HT-29 (cell line): Measurements from ENCODE around the gene GADD45A. TPM values are rescaled to one million over a fixed set of nuclear protein-coding genes. Genes with fewer than 3 reads are reported as not detected.
"Not testable (repeated sequence)": the region's sequence is repeated elsewhere in the genome, so short reads cannot be mapped to it uniquely, and the experiment has no call there.

Experiments
- DNase-seq: peaks from one replicate; pipeline ENCODE4 v3.0.0-alpha.2; 2015; ENCODE audit warnings: low spot score
- total RNA-seq: library from RNA; depleted of rRNA; stranded (reverse); fragments of >200 nt; shearing (Covaris generic); gene quantifications from 2 replicates; pipeline ENCODE4 v1.2.3, GENCODE V29; 2014; rRNA removed

The GADD45A gene, protein sequence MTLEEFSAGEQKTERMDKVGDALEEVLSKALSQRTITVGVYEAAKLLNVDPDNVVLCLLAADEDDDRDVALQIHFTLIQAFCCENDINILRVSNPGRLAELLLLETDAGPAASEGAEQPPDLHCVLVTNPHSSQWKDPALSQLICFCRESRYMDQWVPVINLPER
- 121 and 129 TPM in 2 replicates for total RNA-seq

DNA sequence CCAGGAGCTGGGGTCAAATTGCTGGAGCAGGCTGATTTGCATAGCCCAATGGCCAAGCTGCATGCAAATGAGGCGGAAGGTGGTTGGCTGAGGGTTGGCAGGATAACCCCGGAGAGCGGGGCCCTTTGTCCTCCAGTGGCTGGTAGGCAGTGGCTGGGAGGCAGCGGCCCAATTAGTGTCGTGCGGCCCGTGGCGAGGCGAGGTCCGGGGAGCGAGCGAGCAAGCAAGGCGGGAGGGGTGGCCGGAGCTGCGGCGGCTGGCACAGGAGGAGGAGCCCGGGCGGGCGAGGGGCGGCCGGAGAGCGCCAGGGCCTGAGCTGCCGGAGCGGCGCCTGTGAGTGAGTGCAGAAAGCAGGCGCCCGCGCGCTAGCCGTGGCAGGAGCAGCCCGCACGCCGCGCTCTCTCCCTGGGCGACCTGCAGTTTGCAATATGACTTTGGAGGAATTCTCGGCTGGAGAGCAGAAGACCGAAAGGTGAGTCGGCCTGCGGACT is at the start of gene GADD45A:
TSS of gene GADD45A (plus strand) at position 135 of the 491 bp plus-strand sequence. CDS start at position 429, 294 bp downstream.
- peak; percentile 97 for DNase-seq

DNA sequence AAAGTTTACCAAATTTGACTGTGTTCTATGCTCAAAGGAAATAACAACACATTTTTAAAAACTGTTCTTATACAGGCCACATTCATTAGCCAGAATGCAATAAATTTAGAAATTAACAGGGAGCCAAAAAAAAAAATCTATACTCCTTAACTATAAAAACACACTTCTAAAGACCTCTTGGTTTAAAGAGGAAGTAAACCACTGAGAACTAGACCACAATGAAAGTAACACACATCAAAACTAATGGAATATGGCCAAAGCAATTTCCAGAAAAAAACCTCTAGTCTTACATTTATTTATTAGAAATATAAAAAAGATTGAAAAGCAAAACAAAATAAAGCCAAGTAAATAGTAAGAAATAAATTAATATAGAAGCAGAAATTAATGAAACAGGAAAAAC is 48.9 kb upstream of the GADD45A start:
- no peak for DNase-seq

DNA sequence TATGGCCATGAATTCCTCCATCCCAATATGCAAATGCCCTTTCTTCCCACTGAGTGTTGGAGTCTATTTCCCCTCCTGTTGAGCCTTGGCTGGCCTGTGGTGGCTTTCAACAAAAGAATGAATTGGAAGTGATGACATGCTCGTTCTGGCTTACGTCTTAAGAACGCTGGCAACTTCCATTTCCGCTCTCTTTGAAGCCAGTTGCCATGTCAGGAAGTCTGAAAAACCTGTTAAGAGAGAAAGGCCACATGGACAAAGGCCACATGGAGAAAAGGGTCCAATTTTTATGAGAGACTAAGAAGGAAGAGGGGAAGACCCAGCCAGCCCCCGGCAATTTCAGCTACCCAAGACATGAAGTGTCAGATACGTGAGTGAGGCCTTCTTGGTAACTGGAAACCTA is 45.6 kb upstream of the GADD45A start:
- DNase-seq: no peak

DNA sequence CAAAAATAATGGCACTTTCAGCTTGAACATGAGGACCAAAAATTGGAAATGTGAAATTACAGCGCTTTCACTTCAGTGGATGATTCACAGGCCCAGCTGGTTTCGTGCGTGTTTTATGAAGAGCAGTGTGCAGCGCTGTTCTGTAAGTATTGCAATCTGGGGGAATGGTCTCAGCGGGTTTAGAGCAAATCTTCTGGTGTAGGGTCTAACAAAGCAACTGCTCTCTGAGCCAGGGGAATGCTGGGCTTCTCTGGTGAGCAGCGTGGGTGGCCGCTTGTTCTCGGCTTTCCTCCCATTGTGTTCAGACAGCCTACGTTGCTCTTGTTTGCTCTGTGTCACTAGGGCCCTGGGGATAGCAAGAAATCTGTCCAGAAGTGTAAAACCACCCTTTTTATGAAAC is 42.4 kb upstream of the GADD45A start:
- no peak for DNase-seq

DNA sequence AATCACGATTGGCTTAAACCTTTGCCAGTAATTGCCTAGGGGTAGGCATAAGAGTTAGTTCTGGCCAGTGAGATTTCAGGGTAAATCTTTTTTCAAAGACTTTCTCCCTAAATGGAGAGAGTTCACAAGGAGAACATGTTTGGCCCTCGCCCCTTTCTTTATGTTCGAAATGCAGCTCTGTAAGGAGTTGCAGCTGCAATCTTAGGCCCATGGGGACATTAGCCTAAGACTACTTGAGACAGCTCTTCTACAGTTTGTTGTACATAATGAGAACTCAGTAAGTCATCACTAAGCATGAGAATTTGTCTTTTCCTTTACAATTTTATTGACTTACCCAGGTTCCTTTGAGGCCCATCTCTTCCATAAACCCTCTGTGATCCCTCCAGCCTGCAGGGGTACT is 40.4 kb upstream of the GADD45A start:
- DNase-seq: no peak

DNA sequence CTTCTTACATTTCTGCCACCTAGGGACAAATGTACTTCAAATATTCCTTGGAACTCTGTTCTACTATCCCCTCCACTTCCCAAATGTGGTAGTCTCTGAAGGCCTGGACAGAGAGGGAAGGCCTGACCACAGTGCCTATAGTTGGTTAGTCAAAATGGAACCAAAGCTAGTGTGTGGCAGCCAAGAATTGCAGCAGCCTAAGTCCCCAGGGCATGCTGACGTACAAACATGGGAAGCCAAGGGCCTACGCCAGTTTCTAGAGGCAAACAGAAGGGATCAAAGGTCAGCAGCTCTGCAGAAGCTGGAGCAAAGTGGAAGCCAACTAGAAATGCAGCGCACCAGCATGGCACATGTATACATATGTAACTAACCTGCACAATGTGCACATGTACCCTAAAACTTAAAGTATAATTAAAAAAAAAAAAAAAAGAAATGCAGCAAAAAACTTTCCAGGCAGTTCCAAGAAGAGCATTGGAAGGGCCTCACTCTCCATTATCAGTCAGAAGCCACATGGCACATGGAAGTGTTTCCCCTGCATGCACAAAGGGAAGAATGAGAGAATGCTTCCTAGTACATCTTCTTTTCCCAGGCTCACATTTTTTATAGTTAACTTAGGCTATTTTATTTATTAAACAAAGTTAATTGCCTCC is 39.4 kb upstream of the GADD45A start:
- peak; percentile 43 for DNase-seq

DNA sequence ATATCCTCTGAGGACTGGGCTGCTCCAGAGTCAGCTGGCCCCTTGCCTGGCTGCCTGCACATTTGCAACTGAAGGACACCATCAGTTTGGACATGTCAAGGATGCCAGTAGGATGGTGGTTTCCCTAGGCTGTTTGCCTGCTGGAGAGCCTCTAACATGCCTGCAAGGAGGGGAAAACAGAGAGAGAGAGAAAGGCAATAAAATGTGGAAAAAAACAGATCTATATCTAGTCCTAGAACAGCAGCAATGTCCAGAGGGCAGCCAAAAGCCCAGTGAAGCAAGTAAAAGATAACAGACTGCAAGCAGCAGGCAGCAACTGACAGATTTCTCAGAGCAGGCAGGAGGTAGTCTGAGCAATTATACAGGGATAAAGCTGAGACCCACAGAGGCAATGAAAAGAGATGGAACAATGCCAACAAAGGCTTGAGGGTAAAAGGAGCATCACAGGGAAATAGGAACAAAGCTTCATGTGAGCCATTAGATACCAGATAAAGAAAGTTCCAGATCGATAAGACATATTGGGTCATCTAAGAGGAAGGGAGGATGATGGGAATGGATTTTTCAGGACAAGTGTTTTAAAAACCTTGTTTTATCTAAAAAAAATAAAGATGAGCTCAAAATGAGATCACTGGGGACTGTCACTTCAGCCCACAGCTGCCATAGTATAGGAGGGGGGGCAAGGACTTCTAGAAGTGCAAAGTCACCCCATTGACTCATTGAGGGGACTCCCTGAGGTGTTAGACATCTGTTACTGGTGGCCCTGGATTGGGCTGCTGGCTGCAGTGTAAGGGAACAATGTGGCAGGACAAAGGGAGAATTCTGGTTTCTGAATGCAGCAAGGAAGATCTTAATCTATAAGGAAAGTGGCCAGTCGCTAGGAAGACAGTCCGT is 38.6 kb upstream of the GADD45A start:
- no peak for DNase-seq

DNA sequence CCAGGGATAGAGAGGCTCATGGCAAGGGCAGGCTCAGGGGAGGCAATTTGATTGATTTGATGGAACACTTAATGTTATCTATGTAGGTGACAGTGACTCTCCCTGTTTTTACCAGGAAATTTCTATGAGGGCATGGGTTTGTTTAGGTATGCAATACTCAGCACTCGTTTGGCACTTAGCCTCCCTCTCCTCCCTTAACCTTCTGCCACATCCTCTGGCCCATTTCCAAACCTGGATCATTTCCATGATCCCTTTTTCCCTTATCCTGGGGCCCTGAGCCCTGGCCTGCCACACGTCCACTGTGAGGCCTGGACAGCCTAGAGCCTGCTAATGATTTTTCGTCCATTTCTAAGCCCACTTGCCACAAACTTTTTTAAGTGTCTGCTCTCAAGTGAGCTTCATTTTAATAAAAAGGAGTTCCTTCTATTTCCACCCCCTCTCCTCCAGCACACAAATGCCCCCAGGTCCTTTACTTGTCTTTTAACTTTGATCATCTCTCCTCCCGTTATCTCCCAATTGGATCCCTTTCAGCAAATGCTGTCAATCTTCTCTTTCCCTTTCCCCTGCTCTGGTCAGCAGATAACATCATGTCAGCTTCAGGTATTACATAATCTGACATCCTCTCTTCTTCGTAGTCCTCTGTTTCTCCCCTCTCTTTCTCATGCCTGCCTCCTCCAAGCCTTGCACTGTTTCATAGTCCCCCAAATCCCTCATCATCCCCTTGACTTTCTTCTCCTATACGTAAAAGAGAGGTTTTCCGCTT is 37.8 kb upstream of the GADD45A start:
- DNase-seq: peak; percentile 46

DNA sequence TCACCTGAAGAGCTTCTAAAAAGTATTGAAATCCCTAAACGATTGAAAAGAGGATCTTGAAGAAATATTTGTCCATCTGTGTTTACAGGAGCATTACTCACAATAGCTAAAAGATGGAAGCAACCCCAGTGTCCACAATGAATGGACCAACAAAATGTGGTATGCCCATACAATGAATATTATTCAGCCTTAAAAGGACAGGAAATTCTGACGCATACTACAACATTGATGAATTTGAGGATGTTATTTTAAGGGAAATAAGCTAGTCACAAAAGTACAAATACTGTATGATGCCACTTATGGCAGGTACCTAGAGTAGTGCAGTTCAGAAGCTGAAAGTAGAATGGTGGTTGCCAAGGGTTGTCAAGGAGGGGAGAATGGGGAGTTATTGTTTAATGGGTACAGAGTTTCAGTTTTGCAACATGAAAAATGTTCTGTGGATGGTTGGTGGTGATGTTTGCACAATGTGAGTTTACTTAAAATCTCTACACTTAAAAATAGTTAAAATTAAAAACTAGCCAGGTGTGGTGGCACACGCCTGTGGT is 37.1 kb upstream of the GADD45A start:
- no peak for DNase-seq

DNA sequence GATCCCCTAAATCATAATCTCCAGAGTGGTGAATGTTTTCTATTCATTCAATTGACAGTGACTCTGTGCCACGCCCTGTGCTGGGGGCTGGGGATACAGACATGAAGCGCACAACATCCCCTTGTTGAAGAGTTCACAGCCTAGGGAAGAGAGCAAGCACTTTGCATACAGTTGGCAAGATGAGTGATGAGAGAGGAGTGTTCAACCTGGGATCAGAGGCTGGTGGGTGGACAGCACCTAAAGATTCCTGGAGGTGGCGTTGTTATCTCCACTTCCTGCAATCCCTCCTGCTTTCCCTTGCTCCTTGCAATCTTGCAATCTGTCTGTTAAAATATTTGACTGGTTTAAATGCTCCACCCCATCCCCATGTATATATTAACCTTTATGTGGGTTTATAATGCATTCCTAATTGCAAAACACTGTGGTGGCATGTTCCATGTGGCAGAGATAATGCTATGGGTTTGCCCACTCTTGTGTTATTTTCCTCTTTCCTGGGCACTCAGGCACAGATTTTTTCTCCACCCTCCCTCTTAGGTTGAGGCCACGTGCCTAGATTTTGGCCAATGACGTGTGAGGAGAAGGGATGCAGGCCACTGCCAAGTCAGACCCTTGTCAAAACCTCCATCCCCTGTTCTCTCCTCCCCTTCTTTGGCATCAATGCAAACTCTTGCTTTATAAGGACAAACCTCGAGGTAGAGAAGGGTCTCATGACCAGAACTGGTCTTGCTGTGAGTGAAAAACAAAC is 36.2 kb upstream of the GADD45A start:
- peak; percentile 47 for DNase-seq

DNA sequence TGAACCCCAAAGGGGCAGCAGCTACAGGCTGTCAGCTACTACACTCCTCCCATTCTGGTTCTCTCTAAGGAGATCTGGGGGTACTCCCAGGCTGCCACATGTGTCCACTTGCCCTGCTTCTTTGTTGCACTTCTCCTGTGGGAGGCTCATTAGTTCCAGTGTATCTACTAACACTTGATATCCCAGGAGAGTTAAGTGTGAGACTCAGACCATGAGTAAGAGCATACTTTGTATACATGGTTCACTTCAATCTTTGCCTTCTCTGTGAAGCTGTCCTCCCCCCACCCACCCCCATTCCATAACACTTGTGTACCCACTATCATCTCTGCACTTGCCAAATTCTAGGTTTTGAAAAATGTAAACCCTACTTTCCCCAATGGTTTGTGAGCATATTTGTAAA is 34.9 kb upstream of the GADD45A start:
- DNase-seq: no peak

DNA sequence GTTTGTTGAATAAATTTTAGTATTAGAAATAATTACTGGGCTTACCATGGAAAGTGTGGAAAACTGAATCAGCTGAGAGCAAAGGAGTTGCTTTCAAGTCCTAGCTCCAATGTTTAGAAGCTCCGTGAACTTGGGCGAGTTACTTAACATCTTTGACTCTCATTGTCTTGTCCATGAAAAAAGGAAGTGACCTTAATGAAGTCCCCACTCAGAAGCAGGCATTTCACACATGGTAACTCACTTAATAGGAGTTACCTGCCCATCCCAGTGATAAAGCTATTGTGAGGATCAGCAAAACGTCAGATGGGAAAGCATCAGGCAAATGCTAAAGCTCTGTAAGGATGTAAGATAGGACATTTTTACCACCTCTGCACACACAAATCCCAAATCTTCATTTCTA is 34.0 kb upstream of the GADD45A start:
- no peak for DNase-seq

DNA sequence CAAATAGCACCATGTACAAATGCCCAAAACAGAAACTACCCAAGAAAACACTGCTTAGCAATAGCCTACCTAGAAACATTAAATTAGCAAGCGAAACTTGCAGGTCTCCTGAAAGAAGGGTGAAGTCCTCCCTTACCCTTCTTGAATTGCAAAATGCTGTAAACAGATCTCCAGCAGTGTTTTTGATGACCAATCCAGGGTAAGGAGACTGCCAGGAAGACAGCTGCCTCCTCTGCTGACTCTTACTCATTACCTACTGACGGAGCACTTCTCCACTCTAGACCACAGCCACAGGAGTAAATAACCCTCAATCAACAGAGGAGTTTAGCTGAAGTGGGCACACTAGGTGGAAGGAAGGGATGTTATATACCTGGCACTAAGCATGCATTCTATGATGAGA is 32.2 kb upstream of the GADD45A start:
- DNase-seq: no peak

DNA sequence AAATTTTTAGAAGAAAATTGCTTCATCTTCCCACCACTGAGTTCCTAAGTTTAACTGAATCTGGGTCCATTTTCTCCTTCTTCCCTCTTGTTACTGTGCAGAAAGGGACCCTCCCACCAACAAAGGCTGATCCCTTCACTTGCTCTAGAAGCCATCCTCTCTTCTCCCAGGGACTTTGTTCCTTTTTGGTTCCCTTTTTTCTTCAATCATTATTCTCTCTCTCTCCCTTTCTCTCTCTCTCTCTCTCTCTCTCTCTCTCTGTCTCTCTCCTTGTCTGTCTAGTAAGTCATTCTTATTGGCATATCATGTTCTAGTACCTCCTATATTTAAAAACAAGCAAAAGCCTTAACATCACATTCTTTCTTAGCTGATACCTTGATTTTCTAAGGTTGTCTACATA is 31.7 kb upstream of the GADD45A start:
- no peak for DNase-seq

DNA sequence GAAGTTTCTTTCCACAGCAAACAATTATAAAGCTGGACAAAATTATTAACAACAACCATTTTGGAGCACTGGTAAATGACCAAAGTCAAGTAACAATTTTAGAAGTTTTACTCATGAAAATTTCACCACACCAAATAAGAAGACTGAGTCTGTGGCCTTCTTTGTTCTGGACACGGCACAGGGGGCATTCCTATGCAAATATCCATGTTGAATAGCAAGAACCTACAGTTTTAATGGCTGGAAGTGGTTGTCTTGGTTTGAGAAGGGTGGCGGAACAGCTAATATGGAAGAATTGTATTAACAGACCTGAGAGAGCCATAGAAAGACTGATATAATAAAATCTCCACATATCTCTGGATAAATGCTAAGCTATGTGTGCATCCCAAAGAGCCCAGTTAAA is 29.4 kb upstream of the GADD45A start:
- DNase-seq: no peak

DNA sequence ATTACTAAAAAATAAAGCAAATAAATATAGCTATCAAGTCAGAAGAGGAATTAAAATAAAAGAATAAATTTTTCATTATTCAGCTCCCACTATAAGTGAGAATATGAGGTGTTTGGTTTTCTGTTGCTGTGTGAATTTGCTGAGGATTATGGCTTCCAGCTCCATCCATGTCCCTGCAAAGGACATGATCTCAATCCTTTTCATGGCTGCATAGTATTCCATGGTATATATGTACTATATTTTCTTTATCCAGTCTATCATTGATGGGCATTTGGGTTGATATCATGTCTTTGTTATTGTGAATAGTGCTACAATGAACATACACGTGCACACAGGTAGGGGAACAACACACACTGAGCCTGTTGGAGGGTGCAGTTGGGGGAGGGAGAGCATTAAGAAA is 27.8 kb upstream of the GADD45A start:
- not testable (repeated sequence) for DNase-seq

DNA sequence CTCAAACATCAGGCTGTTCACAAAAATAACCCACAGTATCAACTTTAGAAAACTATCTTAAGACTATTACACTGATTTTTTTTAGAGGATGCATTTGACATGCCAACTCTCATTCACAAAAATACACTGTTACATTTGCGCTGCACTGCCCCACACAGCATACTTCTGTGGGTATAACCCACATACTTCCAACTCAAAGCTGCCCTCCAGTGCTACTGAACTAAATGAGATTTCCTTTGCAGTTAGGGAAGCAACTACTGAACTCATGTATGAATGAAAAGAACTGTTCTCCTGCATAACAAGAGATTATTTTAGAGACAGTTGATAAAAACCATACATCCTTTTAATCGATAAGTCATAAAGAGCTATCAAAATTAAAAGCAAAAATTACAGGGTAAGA is 25.8 kb upstream of the GADD45A start:
- DNase-seq: no peak

DNA sequence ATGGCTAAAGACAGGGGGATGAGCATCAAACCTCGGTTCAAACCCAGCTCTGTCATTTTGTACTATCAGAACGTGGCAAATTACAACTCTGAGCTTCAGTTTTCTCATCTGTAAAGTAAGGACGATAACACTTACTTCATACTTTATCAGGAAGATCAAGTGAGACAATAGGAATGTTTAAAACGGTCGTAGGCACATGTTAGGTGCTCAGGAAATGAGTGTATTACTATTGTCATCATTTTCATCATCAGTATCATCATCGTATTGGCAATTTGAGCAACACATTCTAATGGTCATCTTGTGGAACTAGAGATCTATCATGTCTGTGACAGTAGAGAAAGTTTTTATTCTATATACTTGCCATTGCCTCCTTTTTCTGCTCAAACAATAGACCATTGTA is 22.1 kb upstream of the GADD45A start:
- no peak for DNase-seq

DNA sequence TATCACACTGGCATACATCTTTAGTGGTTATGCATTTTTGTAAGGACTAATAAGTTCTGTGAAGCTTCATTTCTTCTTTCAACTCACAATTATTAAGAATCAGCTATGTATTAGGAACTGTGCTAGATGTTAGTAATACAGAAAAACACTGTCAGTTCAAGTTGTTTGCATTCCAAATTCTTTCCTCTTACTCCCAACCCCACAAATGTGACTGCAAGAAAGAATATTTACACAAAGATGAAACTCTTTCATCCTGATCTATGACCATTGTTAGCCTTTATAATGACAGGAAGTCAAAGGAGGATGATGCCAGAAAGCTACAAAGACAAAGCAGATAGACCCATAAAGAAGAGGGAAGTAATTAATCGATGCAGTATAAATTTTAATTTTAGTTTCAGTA is 21.0 kb upstream of the GADD45A start:
- DNase-seq: no peak

DNA sequence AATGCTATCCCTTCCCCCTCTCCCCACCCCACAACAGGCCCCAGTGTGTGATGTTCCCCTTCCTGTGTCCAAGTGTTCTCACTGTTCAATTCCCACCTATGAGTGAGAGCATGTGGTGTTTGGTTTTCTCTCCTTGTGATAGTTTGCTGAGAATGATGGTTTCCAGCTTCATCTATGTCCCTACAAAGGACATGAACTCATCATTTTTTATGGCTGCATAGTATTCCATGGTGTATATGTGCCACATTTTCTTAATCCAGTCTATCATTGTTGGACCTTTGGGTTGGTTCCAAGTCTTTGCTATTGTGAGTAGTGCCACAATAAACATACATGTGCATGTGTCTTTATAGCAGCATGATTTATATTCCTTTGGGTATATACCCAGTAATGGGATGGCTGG is 19.7 kb upstream of the GADD45A start:
- DNase-seq: not testable (repeated sequence)

DNA sequence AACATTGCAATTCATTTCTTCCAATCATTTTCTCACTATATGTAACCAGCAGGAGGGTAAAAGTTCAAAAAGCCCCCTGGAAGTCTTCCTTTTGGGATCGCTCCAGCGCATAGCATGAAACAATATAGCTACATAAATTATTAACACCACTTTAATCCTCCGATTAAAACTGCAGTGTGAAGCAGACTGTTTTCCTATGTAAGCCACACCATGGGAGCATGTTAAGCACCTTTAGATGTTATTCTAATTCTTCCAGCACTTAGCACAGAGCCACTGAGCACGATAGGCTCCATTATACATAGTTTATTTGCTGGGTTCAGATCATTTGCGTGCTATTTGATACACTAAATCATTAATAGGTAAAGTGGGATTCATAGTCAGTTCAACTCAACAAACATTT is 18.4 kb upstream of the GADD45A start:
- DNase-seq: no peak
